PC-9 (cell line): ENCODE data around the gene MBOAT2.

Source experiments
- EZH2 ChIP-seq: fragments of 200-600 bp; sonication (generic); IDR thresholded peaks from 2 replicates; pipeline ENCODE4 v1.8.0; 2017; ENCODE audit warnings: antibody characterized with exemption, low read depth
- TF ChIP-seq, protein P1 (sequence below): fragments of 200-600 bp; sonication (generic); conservative IDR thresholded peaks from 2 replicates; pipeline ENCODE4 v1.6.1; 2017; ENCODE audit warnings: mixed run types, antibody characterized with exemption, mild to moderate bottlenecking, moderate library complexity

DNA sequence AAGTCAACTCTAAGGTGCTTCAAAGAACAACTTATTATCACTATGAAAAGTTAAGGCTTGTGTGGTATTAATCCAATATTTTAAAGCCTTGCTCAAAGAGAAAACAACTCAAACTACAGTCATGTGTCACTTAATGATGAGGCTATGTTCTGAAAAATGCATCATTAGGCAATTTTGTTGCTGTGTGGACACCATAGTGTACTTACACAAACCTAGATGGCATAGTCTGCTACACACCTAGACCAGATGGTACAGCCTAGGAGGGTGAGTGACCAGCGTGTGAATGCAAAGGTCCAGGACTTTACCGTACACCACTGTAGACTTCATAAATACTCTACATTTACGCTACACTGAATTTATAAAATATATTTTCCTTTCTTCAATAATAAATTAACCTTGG is 3.0 kb downstream of the MBOAT2 start:
- TF ChIP-seq, protein P1, sequence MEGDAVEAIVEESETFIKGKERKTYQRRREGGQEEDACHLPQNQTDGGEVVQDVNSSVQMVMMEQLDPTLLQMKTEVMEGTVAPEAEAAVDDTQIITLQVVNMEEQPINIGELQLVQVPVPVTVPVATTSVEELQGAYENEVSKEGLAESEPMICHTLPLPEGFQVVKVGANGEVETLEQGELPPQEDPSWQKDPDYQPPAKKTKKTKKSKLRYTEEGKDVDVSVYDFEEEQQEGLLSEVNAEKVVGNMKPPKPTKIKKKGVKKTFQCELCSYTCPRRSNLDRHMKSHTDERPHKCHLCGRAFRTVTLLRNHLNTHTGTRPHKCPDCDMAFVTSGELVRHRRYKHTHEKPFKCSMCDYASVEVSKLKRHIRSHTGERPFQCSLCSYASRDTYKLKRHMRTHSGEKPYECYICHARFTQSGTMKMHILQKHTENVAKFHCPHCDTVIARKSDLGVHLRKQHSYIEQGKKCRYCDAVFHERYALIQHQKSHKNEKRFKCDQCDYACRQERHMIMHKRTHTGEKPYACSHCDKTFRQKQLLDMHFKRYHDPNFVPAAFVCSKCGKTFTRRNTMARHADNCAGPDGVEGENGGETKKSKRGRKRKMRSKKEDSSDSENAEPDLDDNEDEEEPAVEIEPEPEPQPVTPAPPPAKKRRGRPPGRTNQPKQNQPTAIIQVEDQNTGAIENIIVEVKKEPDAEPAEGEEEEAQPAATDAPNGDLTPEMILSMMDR = no peak
- no peak for TF ChIP-seq EZH2
